C1 segment of cervical spinal cord (tissue), 14 donors: ENCODE measurements around the gene SAP25.

ENCODE experiments used
- DNase-seq, 14 donors: peaks; one replicate each; lab custom pipeline; 2025; lab: John Stamatoyannopoulos, UW

SAP25 gene

GRCh38 chr7:100595188-100595587 is 21.5 kb upstream of the SAP25 start:
- no peak for DNase-seq

GRCh38 chr7:100591596-100591995 is 17.9 kb upstream of the SAP25 start:
- no peak for DNase-seq

GRCh38 chr7:100590077-100590737 is 16.5 kb upstream of the SAP25 start:
- no peak for DNase-seq

- no peak for DNase-seq
Measured at GRCh38 chr7:100589341-100589947, 15.7 kb upstream of the SAP25 start.

- DNase-seq: no peak
Measured at GRCh38 chr7:100588438-100588837, 14.7 kb upstream of the SAP25 start.

- peak; percentile 98 to 100 (median 100) for DNase-seq
Measured at GRCh38 chr7:100586266-100587025, 12.7 kb upstream of the SAP25 start, which contains the start of gene FBXO24. TSS of gene FBXO24 (plus strand) at chr7:100586328. CDS start at chr7:100586626, 298 bp downstream.

- DNase-seq: peak in 1 of 14 donors; percentile 72
Measured at GRCh38 chr7:100585511-100586265, 12.0 kb upstream of the SAP25 start, which contains the start of gene LRCH4. TSS of gene LRCH4 (minus strand) at chr7:100586129. CDS start at chr7:100586100, 29 bp downstream.

GRCh38 chr7:100584683-100585510 is 11.2 kb upstream of the SAP25 start:
- peak in 2 of 14 donors; percentile 13 to 31 for DNase-seq

GRCh38 chr7:100584054-100584682 is 10.5 kb upstream of the SAP25 start:
- DNase-seq: peak in 2 of 14 donors; percentile 6 to 50

- peak in 9 of 14 donors; percentile 24 to 59 (median 28) for DNase-seq
Measured at GRCh38 chr7:100583132-100584053, 9.7 kb upstream of the SAP25 start.

GRCh38 chr7:100582650-100583049 is 8.9 kb upstream of the SAP25 start:
- DNase-seq: no peak

- DNase-seq: no peak
Measured at GRCh38 chr7:100582041-100582579, 8.4 kb upstream of the SAP25 start.

- no peak for DNase-seq
Measured at GRCh38 chr7:100580466-100581283, 7.0 kb upstream of the SAP25 start.

- no peak for DNase-seq
Measured at GRCh38 chr7:100578246-100579183, 4.8 kb upstream of the SAP25 start.

GRCh38 chr7:100577507-100577906 is 3.8 kb upstream of the SAP25 start:
- no peak for DNase-seq

GRCh38 chr7:100577103-100577502 is 3.4 kb upstream of the SAP25 start:
- no peak for DNase-seq
